DND-41 (cell line): ENCODE measurements around the gene PCMTD2.

Experiments
- ATAC-seq: fragments of 200-7000 bp; cut with Tn5 transposase; 3 replicates; pipeline ENCODE4 v1.9.1; 2021; ENCODE audit warnings: low read depth; ENCODE audit not compliant: insufficient read depth
- DNase-seq: peaks from one replicate; pipeline ENCODE4 v3.0.0-alpha.2; 2020
- H2AFZ ChIP-seq: 2 replicates; pipeline ENCODE4 v1.6.0; 2012; ENCODE audit warnings: low read depth, low read length
- H3K27ac ChIP-seq: 2 replicates; pipeline ENCODE4 v1.5.1; 2012; ENCODE audit warnings: low read length, inconsistent platforms
- H3K27me3 ChIP-seq: fragments of 200-600 bp; sonication (generic); 2 replicates; pipeline ENCODE4 v1.6.0; 2012; ENCODE audit warnings: low read length, mild to moderate bottlenecking, inconsistent platforms; ENCODE audit not compliant: insufficient read depth, poor library complexity
- H3K36me3 ChIP-seq: 2 replicates; pipeline ENCODE4 v1.5.1; 2012; ENCODE audit warnings: low read length, inconsistent platforms; ENCODE audit not compliant: insufficient read depth
- H3K4me1 ChIP-seq: 2 replicates; pipeline ENCODE4 v1.5.1; 2012; ENCODE audit warnings: mild to moderate bottlenecking, low read length; ENCODE audit not compliant: insufficient read depth
- H3K4me2 ChIP-seq: 2 replicates; pipeline ENCODE4 v1.6.0; 2012; ENCODE audit warnings: mild to moderate bottlenecking, moderate library complexity, low read length, inconsistent platforms; ENCODE audit not compliant: insufficient read depth
- H3K4me3 ChIP-seq, 2 experiments: fragments of 200-600 bp in 1 of 2; shearing (Covaris generic) in 1 of 2; 2 replicates each; pipeline ENCODE4 v1.5.1; 2012 to 2016; ENCODE audit warnings: inconsistent platforms in 2 of 2, low read length in 2 of 2, mild to moderate bottlenecking in 2 of 2, low read depth in 1 of 2, moderate library complexity in 1 of 2
- H3K79me2 ChIP-seq: 2 replicates; pipeline ENCODE4 v1.6.0; 2012; ENCODE audit warnings: low read length, inconsistent platforms; ENCODE audit not compliant: insufficient read depth
- H3K9ac ChIP-seq: 2 replicates; pipeline ENCODE4 v1.6.0; 2012; ENCODE audit warnings: low read depth, mild to moderate bottlenecking, inconsistent platforms, low read length, moderate library complexity
- H3K9me3 ChIP-seq: 2 replicates; pipeline ENCODE4 v1.5.1; 2012; ENCODE audit warnings: low read length, moderate library complexity, mild to moderate bottlenecking, inconsistent platforms; ENCODE audit not compliant: insufficient read depth, severe bottlenecking
- H4K20me1 ChIP-seq: 2 replicates; pipeline ENCODE4 v1.6.0; 2012; ENCODE audit warnings: low read length; ENCODE audit not compliant: insufficient read depth
- CTCF ChIP-seq: IDR thresholded peaks from 2 replicates; pipeline ENCODE4 v1.5.1; 2012; ENCODE audit warnings: borderline replicate concordance, low read length, moderate library complexity, mild to moderate bottlenecking; ENCODE audit not compliant: poor library complexity, severe bottlenecking; ENCODE audit errors: extremely low read depth
- EZH2 ChIP-seq: IDR thresholded peaks from 3 replicates; pipeline ENCODE4 v1.6.1; 2012; ENCODE audit warnings: borderline replicate concordance, low read depth, mild to moderate bottlenecking, moderate library complexity, low read length, inconsistent platforms; ENCODE audit not compliant: severe bottlenecking

The PCMTD2 gene

DNA sequence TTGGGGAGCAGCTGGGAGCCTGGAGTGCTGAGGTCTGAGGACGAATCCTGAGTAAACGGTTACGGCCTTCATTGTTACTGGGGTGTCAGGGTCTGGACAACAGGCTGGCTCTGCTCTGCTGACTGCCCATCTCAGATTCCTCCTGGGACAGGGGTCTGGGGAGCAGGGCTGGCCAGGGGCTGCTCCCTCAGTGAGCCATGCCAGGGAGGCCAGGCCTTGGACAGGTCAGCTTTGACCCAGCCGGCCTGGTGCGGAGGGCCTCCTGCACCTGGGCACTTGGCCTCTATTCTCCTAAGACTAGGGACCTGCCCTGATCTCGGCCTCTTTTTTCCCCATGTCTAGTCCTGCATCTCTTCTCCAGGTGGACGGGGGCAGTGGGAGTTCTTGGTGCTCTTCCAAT is 46.4 kb upstream of the PCMTD2 start:
- Histone ChIP-seq H3K4me2 (no peak overlapping the region), H3K9ac (no peak overlapping the region), H2AFZ (no peak overlapping the region), H4K20me1 (peaks cover 16% of the 10 kb centered on the region), H3K27ac (no peak overlapping the region), H3K4me1 (peaks cover 5% of the 10 kb centered on the region), H3K79me2 (no peaks in the 10 kb centered on the region), H3K36me3 (no peaks in the 10 kb centered on the region), H3K27me3 (peaks cover 10% of the 10 kb centered on the region), H3K9me3 (no peaks in the 10 kb centered on the region), H3K4me3 (no peak overlapping the region)
- ATAC-seq = no peak
- DNase-seq = no peak
- no peak for TF ChIP-seq CTCF
- TF ChIP-seq EZH2 = no peak

DNA sequence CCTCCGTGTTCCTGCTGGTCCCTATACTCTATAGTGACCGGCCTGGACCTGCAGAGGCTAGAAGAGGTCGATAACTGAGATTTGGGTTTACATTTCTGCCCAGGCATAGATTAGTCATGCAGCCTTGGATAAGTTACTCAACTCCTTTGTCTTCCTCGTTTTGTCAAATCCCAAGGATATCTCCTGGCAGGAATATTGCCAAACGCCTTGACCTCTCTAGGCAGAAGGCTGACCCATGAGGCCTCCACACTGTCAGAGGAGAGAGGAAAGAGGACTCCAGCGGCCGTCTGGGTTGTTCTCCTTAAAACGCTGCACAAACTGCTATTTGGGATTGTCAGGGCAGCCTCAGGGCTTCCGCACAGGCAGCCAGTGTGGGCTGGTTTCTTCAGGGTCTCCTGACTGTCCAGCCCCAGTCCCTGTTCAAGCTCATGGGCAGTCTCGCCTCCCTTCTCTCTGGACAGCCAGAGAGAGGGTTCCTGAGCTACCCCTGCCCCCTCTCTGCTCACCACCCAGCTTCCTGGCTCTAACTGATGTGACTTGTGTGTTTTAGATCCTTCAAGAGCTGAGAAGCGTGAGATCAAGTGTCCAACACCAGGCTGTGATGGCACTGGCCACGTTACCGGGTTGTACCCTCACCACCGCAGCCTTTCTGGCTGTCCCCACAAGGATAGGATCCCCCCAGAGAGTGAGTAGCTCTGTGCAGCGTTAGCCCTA is 44.7 kb upstream of the PCMTD2 start:
- Histone ChIP-seq H3K9me3 (no peaks in the 10 kb centered on the region), H3K79me2 (no peaks in the 10 kb centered on the region), H3K4me1 (peaks cover 18% of the 10 kb centered on the region), H3K4me2 (no peak overlapping the region), H3K4me3 (no peak overlapping the region), H4K20me1 (peaks cover 23% of the 10 kb centered on the region), H3K27me3 (peaks cover 10% of the 10 kb centered on the region), H3K9ac (no peak overlapping the region), H3K36me3 (no peaks in the 10 kb centered on the region), H2AFZ (no peak overlapping the region), H3K27ac (no peak overlapping the region)
- DNase-seq (no peak), ATAC-seq (no peak)
- TF ChIP-seq CTCF (no peak), EZH2 (no peak)

DNA sequence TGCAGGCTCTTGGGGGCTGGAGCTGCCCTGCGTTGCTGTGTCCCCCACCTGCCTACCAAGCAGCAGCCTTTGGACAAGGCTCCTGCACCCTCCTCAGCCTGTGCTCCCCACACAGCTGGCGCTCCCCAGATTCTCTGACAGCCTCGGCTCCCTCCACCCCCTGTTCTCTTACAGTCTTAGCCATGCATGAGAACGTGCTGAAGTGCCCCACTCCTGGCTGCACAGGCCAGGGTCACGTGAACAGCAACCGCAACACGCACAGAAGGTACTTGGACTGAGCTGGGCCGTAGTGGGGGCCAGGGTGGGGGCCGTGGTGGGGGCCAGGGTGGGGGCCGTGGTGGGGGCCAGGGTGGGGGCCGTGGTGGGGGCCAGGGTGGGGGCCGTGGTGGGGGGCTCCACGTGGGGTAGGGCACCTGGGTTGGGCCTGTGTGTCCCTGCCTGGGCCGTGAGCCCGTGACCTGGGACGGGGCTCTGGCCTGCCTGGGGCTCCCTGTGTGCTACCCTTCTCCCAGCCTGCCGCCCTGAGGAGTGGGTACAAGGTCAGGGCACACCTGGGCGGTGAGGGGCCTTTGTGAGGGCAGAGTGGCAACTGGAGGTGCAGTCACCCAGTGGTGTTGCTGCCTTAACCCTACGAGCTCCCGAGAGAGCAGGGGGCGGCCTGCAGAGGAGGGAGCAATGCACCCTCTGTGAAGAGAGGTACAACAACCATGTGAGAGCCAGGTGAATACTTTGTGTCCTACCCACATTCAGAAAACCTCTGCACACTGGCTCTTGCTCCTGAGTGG is 43.5 kb upstream of the PCMTD2 start:
- no peak overlapping the region for H2AFZ ChIP-seq
- no peak overlapping the region for H3K4me3 ChIP-seq
- DNase-seq (no peak), ATAC-seq (no peak)
- H3K27me3 ChIP-seq = peaks cover 10% of the 10 kb centered on the region
- no peak overlapping the region for H3K4me2 ChIP-seq
- no peak overlapping the region for H3K27ac ChIP-seq
- peaks cover 23% of the 10 kb centered on the region for H4K20me1 ChIP-seq
- H3K36me3 ChIP-seq = no peaks in the 10 kb centered on the region
- H3K9me3 ChIP-seq = no peaks in the 10 kb centered on the region
- H3K9ac ChIP-seq = no peak overlapping the region
- H3K79me2 ChIP-seq = no peaks in the 10 kb centered on the region
- TF ChIP-seq EZH2 = no peak
- no peak for TF ChIP-seq CTCF
- peaks cover 18% of the 10 kb centered on the region for H3K4me1 ChIP-seq
